ENCODE measurements around the gene TSTD1. TPM values are rescaled to one million over a fixed set of nuclear protein-coding genes. Genes with fewer than 3 reads are reported as not detected.
"Not testable (repeated sequence)": the region's sequence is repeated elsewhere in the genome, so short reads cannot be mapped to it uniquely, and the experiment has no call there.

TSTD1 gene
- total and polyA plus RNA-seq, 2 donors = 23.1 to 36.7 TPM

GRCh38 chr1:161074676-161075368 is 36.1 kb upstream of the TSTD1 start:
- Histone ChIP-seq H3K4me3 (ENCODE audit: low read depth, low read length) (no peak overlapping the region), H3K4me1 (ENCODE audit: insufficient read depth) (no peaks in the 10 kb centered on the region), H3K27ac (ENCODE audit: low read depth) (peak overlapping the region; percentile 13), H3K36me3 (ENCODE audit: insufficient read depth) (no peaks in the 10 kb centered on the region)
- DNase-seq (ENCODE audit: extremely low spot score) = no peak
- WGBS = 75% methylated on average over 12 of the region's 12 CpGs

DNA sequence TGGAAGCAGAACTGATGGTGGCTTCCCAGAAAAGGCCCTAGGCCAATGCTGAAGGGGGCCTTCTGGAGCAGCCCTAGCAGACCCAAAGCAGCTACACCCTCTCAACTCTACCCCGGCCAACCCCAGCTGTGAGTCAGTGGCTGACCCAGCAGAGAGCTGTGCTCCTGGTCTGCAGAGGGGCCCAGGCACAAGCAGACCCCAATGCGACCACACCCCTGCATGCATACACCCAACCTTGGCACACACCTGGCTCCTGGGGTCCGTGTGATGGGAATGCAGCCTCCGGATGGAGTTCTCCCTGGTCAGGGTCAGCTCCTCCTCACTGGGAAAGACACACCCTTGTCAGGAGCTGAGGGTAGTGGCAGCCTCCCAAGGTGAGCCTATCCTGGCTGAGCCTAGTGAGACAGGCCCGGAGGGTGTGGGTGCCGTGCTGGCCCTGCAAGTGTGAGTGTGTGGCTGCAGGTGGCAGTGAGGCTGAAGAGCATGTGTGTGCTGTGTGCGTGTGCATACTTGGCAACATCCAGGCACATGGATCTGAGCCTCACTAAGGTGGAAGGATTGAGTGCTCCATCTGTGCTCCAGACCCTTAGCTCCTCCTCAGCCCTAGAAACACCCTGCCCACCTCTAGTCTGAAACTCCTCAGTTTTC is 34.8 kb upstream of the TSTD1 start:
- no peak overlapping the region for H3K27ac ChIP-seq (ENCODE audit: low read depth)
- H3K4me1 ChIP-seq (ENCODE audit: insufficient read depth) = no peaks in the 10 kb centered on the region
- no peak for DNase-seq (ENCODE audit: extremely low spot score)

DNA sequence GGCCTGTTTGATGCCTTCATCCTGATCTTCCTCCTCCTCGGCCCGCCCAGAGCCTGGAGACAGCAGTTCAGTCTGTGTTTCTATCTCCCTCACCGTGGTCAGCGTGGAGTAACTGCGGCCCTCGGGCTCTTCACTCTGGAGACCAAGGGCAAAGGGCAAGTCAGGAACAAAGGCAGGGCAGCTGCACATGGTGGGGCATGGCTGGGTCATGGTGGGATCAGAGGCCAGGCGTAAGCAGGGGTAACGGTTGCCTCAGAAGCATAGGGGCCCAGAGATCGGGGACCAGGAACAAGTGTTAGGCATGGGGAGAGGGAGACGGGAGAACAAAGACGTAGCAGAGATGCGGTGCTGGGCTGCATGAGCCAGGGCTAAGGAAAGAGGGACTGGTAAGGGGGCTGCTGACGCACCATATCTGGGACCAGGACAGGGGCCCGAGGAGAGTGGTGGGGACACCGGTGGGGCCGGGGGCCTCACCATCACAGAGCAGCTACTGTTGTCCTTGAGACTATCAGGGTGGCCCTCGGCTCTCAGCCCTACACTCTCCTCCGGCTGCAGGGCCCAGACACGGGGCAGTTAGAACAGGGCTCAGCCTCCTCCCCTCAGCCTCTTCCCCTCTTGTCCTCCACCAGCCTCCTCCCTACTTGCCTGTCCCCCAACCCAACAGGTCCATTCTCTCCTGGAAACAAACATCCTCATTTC is 34.1 kb upstream of the TSTD1 start:
- no peak for DNase-seq (ENCODE audit: extremely low spot score)
- H3K27ac ChIP-seq (ENCODE audit: low read depth) = no peak overlapping the region
- H3K36me3 ChIP-seq (ENCODE audit: insufficient read depth) = no peaks in the 10 kb centered on the region
- H3K4me1 ChIP-seq (ENCODE audit: insufficient read depth) = no peaks in the 10 kb centered on the region
- WGBS = 92% methylated on average over 19 of the region's 19 CpGs
- no peak overlapping the region for H3K4me3 ChIP-seq (ENCODE audit: low read depth, low read length)

More for the DNA sequence above, 34.8 kb upstream of the TSTD1 start:
- Histone ChIP-seq H3K36me3 (ENCODE audit: insufficient read depth) (no peaks in the 10 kb centered on the region), H3K4me3 (ENCODE audit: low read depth, low read length) (no peak overlapping the region)
- 71% methylated on average over 7 of the region's 7 CpGs for WGBS

DNA sequence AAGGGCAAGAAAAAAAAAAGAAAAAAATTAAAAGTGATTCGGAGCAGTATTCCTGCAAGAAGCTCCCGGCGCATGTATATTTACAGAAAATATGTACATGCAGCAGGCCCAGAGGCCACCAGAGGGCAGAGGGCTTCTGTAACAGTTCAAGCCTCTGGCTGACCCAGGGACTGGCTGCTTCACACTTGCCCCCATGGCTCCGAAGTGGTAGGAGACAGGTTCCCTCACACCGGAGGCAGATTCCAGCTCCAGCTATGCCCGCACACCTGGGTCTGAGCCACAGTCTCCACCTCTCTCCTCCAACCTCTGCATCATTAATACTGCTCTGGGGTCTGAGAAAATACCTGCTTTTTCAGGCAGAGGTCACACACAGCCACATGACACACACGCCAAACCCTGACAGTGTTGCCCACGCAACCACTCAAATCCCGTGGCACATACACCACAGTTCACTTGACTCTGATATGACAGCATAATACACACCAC is 33.2 kb upstream of the TSTD1 start:
- Histone ChIP-seq H3K27ac (ENCODE audit: low read depth) (no peak overlapping the region), H3K4me1 (ENCODE audit: insufficient read depth) (no peaks in the 10 kb centered on the region), H3K36me3 (ENCODE audit: insufficient read depth) (no peaks in the 10 kb centered on the region), H3K4me3 (ENCODE audit: low read depth, low read length) (no peak overlapping the region)
- WGBS = 74% methylated on average over 9 of the region's 9 CpGs
- no peak for DNase-seq (ENCODE audit: extremely low spot score)

GRCh38 chr1:161070761-161071160 is 32.0 kb upstream of the TSTD1 start:
- no peak for DNase-seq (ENCODE audit: extremely low spot score)
- H3K36me3 ChIP-seq (ENCODE audit: insufficient read depth) = no peaks in the 10 kb centered on the region
- WGBS = 86% methylated on average over 4 of the region's 4 CpGs
- no peaks in the 10 kb centered on the region for H3K4me1 ChIP-seq (ENCODE audit: insufficient read depth)
- H3K27ac ChIP-seq (ENCODE audit: low read depth) = no peak overlapping the region
- no peak overlapping the region for H3K4me3 ChIP-seq (ENCODE audit: low read depth, low read length)

GRCh38 chr1:161069731-161070270 is 31.0 kb upstream of the TSTD1 start, which contains the start of gene ARHGAP30:
Gene ARHGAP30 (minus strand): TSS chr1:161069891. CDS start chr1:161069624, 267 bp downstream.
- no peak for DNase-seq (ENCODE audit: extremely low spot score)
- Histone ChIP-seq H3K36me3 (ENCODE audit: insufficient read depth) (no peaks in the 10 kb centered on the region), H3K4me3 (ENCODE audit: low read depth, low read length) (peak within 1 kb of the TSS; percentile 32), H3K27ac (ENCODE audit: low read depth) (no peak within 1 kb of the TSS), H3K4me1 (ENCODE audit: insufficient read depth) (no peaks in the 10 kb centered on the region)
- 71% methylated on average over 9 of the region's 9 CpGs for WGBS

DNA sequence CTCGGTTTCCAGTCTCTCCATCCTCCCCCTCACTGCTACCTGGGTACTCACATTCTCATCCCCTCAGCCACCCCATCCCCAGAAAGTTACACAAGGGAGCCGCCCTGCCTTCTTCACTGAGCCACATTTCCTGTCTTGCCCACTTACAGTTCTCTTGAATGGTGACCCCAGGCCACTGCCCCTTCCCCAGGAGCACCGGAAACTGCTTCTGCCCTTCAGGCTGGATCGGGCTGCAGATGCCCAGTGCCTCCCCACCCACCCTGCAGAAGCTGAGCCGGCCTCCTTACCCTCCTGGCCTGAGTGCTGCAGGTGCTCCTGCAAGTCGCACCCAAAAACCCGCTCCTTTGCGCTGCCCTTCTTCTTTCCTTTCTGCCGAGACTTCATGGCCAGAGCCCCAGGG is 30.5 kb upstream of the TSTD1 start:
- no peak for DNase-seq (ENCODE audit: extremely low spot score)
- Histone ChIP-seq H3K27ac (ENCODE audit: low read depth) (no peak overlapping the region), H3K4me3 (ENCODE audit: low read depth, low read length) (peak overlapping the region; percentile 32), H3K4me1 (ENCODE audit: insufficient read depth) (no peaks in the 10 kb centered on the region), H3K36me3 (ENCODE audit: insufficient read depth) (no peaks in the 10 kb centered on the region)
- WGBS = 75% methylated on average over 9 of the region's 9 CpGs

GRCh38 chr1:161068306-161069234 is 29.8 kb upstream of the TSTD1 start:
- H3K36me3 ChIP-seq (ENCODE audit: insufficient read depth) = no peaks in the 10 kb centered on the region
- 69% methylated on average over 10 of the region's 10 CpGs for WGBS
- no peak for DNase-seq (ENCODE audit: extremely low spot score)
- peak overlapping the region; percentile 11 for H3K27ac ChIP-seq (ENCODE audit: low read depth)
- peak overlapping the region; percentile 32 for H3K4me3 ChIP-seq (ENCODE audit: low read depth, low read length)
- H3K4me1 ChIP-seq (ENCODE audit: insufficient read depth) = no peaks in the 10 kb centered on the region

DNA sequence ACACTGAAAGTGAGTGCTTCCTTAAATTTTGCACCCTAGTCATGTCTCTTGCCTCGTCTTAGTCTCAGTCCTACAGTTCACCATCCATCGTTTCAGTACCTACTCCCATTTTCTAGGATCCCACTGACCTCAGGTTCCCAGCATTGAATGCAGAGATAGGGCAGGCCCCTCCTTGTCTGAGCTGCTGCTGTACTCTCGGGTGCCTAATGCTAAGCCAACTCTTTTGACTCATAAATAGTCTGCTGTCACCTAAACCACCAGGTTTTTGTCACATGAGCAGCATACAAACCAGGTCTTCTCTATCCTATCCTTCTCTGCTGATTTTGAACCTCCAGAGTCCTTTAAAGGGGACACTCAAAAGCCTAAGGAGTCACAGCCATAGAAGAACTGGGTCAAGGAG is 27.9 kb upstream of the TSTD1 start:
- H3K27ac ChIP-seq (ENCODE audit: low read depth) = no peak overlapping the region
- H3K4me1 ChIP-seq (ENCODE audit: insufficient read depth) = no peaks in the 10 kb centered on the region
- WGBS = 65% methylated on average over 3 of the region's 3 CpGs
- no peaks in the 10 kb centered on the region for H3K36me3 ChIP-seq (ENCODE audit: insufficient read depth)
- no peak for DNase-seq (ENCODE audit: extremely low spot score)
- H3K4me3 ChIP-seq (ENCODE audit: low read depth, low read length) = no peak overlapping the region

DNA sequence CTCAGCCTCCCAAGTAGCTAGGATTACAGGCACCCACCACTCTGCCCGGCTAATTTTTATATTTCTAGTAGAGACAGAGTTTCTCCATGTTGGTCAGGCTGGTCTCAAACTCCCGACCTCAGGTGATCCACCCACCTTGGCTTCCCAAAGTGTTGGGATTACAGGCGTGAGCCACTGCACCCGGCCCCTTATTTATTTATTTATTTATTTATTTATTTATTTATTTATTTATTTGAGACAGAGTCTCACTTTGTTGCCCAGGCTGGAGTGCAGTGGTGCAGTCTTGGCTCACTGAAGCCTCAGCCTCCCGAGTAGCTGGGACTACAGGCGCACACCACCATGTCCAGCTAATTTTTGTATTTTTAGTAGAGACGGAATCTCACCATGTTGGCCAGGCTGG is 26.9 kb upstream of the TSTD1 start:
- not testable (repeated sequence) for H3K27ac ChIP-seq (ENCODE audit: low read depth); DNase-seq (ENCODE audit: extremely low spot score); H3K36me3 ChIP-seq (ENCODE audit: insufficient read depth); H3K4me1 ChIP-seq (ENCODE audit: insufficient read depth); H3K4me3 ChIP-seq (ENCODE audit: low read depth, low read length)
- 90% methylated on average over 7 of the region's 7 CpGs for WGBS

- H3K4me1 ChIP-seq (ENCODE audit: insufficient read depth); H3K36me3 ChIP-seq (ENCODE audit: insufficient read depth); H3K27ac ChIP-seq (ENCODE audit: low read depth); H3K4me3 ChIP-seq (ENCODE audit: low read depth, low read length); DNase-seq (ENCODE audit: extremely low spot score): not testable (repeated sequence)
- WGBS = 56% methylated on average over 6 of the region's 6 CpGs
These were observed 25.2 kb upstream of the TSTD1 start for GRCh38 chr1:161063936-161064335.

DNA sequence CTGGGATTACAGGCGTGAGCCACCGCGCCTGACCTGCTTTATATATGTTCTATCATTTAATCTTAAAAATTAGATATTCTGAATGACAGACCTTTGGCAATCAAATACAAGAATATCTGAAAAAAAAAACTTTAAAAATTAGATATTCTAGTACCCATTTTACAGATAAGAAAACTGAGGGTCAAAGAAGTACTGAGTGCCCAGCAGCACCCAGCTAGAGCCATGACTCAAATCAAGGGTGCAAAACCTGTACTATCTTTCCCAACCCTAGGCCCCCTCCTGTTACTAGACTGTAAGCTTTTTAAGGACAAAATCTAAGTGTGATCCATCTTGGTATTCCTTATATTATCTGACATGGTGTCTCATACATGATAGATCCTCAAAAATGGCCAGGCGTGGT is 22.7 kb upstream of the TSTD1 start:
- Histone ChIP-seq H3K27ac (ENCODE audit: low read depth) (no peak overlapping the region), H3K36me3 (ENCODE audit: insufficient read depth) (no peaks in the 10 kb centered on the region), H3K4me1 (ENCODE audit: insufficient read depth) (no peaks in the 10 kb centered on the region), H3K4me3 (ENCODE audit: low read depth, low read length) (no peak overlapping the region)
- no peak for DNase-seq (ENCODE audit: extremely low spot score)
- WGBS = 95% methylated on average over 4 of the region's 4 CpGs

DNA sequence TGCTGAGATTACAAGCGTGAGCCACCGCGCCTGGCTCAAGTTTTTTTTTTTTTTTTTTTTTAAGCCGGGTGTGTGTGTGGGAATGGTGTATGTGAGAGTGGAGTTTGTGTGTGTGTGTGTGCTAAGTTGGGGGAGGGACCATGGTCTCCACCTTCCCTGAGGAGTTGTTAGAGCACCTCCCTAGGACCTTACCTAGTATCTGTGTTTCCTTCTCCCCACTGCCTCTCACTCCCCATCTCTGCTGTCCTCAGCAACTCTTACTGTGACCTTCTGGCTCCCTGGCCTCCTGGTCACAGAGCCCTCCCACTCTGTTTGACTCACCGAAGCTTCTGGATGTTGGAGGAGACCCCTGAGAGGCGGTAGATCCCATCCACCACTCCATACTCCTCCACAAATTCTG is 20.5 kb upstream of the TSTD1 start:
- no peak for DNase-seq (ENCODE audit: extremely low spot score)
- Histone ChIP-seq H3K4me1 (ENCODE audit: insufficient read depth) (no peaks in the 10 kb centered on the region), H3K4me3 (ENCODE audit: low read depth, low read length) (no peak overlapping the region), H3K36me3 (ENCODE audit: insufficient read depth) (no peaks in the 10 kb centered on the region), H3K27ac (ENCODE audit: low read depth) (no peak overlapping the region)
- 84% methylated on average over 6 of the region's 6 CpGs for WGBS

All from urinary bladder (tissue), 4 donors.